Stimulated activated naive CD8-positive, alpha-beta T cell treated with anti-CD3 and anti-CD28 coated beads, Interleukin-15, Interleukin-2, amounts not matched to agents 100 ng/mL and 50 ng/mL, for 24 hours (primary cell): ENCODE results near the gene CCDC177.

Source experiments
- H3K27ac Mint-ChIP-seq: one replicate; pipeline ENCODE4 v1.8.0; 2021; ENCODE audit warnings: mild to moderate bottlenecking, mixed read lengths
- H3K27me3 Mint-ChIP-seq: one replicate; pipeline ENCODE4 v1.8.0; 2021; ENCODE audit warnings: mixed read lengths
- H3K36me3 Mint-ChIP-seq: one replicate; pipeline ENCODE4 v1.8.0; 2021; ENCODE audit warnings: low read depth, mixed read lengths
- H3K4me1 Mint-ChIP-seq: one replicate; pipeline ENCODE4 v1.8.0; 2021; ENCODE audit warnings: low read depth, mixed read lengths
- H3K4me3 Mint-ChIP-seq: one replicate; pipeline ENCODE4 v1.8.0; 2021; ENCODE audit warnings: mild to moderate bottlenecking, mixed read lengths
- H3K9me3 Mint-ChIP-seq: one replicate; pipeline ENCODE4 v1.8.0; 2021; ENCODE audit warnings: mixed read lengths

CCDC177 gene

GRCh38 chr14:69535230-69535848 is 39.3 kb downstream of the CCDC177 start:
- Mint-ChIP-seq H3K27me3 (peaks cover 38% of the 10 kb centered on the region), H3K9me3 (no peaks in the 10 kb centered on the region), H3K4me3 (no peak overlapping the region), H3K4me1 (no peaks in the 10 kb centered on the region), H3K27ac (no peak overlapping the region), H3K36me3 (no peaks in the 10 kb centered on the region)

GRCh38 chr14:69532561-69533340 is 41.9 kb downstream of the CCDC177 start:
- Mint-ChIP-seq H3K27ac (no peak overlapping the region), H3K27me3 (peaks cover 31% of the 10 kb centered on the region)

GRCh38 chr14:69531135-69531534 is 43.5 kb downstream of the CCDC177 start:
- no peaks in the 10 kb centered on the region for H3K36me3 Mint-ChIP-seq
- no peak overlapping the region for H3K4me3 Mint-ChIP-seq
- H3K27ac Mint-ChIP-seq, result no peak overlapping the region
- H3K9me3 Mint-ChIP-seq, result no peaks in the 10 kb centered on the region
- H3K4me1 Mint-ChIP-seq, result no peaks in the 10 kb centered on the region
- peaks cover 27% of the 10 kb centered on the region for H3K27me3 Mint-ChIP-seq

More at GRCh38 chr14:69532561-69533340, 41.9 kb downstream of the CCDC177 start:
- Mint-ChIP-seq H3K4me1 (no peaks in the 10 kb centered on the region), H3K9me3 (no peaks in the 10 kb centered on the region), H3K4me3 (no peak overlapping the region), H3K36me3 (no peaks in the 10 kb centered on the region)

- H3K4me1 Mint-ChIP-seq, result no peaks in the 10 kb centered on the region
- no peak overlapping the region for H3K27ac Mint-ChIP-seq
- no peak overlapping the region for H3K4me3 Mint-ChIP-seq
- no peaks in the 10 kb centered on the region for H3K36me3 Mint-ChIP-seq
- no peaks in the 10 kb centered on the region for H3K9me3 Mint-ChIP-seq
- peaks cover 19% of the 10 kb centered on the region for H3K27me3 Mint-ChIP-seq
Measured at GRCh38 chr14:69530095-69530494, 44.6 kb downstream of the CCDC177 start.

- Mint-ChIP-seq H3K27me3 (peaks cover 14% of the 10 kb centered on the region), H3K4me1 (no peaks in the 10 kb centered on the region), H3K27ac (no peak overlapping the region), H3K36me3 (no peaks in the 10 kb centered on the region), H3K4me3 (no peak overlapping the region), H3K9me3 (no peaks in the 10 kb centered on the region)
Measured at GRCh38 chr14:69529563-69529962, 45.1 kb downstream of the CCDC177 start.

GRCh38 chr14:69528930-69529329 is 45.7 kb downstream of the CCDC177 start:
- Mint-ChIP-seq H3K36me3 (no peaks in the 10 kb centered on the region), H3K27ac (no peak overlapping the region), H3K4me1 (no peaks in the 10 kb centered on the region), H3K9me3 (no peaks in the 10 kb centered on the region), H3K27me3 (peaks cover 14% of the 10 kb centered on the region), H3K4me3 (no peak overlapping the region)

GRCh38 chr14:69528143-69528542 is 46.5 kb downstream of the CCDC177 start:
- Mint-ChIP-seq H3K4me1 (no peaks in the 10 kb centered on the region), H3K36me3 (no peaks in the 10 kb centered on the region), H3K27ac (no peak overlapping the region), H3K27me3 (peaks cover 11% of the 10 kb centered on the region), H3K4me3 (no peak overlapping the region), H3K9me3 (no peaks in the 10 kb centered on the region)

- no peak overlapping the region for H3K4me3 Mint-ChIP-seq
- H3K9me3 Mint-ChIP-seq, result no peaks in the 10 kb centered on the region
- no peaks in the 10 kb centered on the region for H3K36me3 Mint-ChIP-seq
- H3K4me1 Mint-ChIP-seq, result no peaks in the 10 kb centered on the region
- peaks cover 10% of the 10 kb centered on the region for H3K27me3 Mint-ChIP-seq
- H3K27ac Mint-ChIP-seq, result no peak overlapping the region
Measured at GRCh38 chr14:69527635-69528034, 47.0 kb downstream of the CCDC177 start.

GRCh38 chr14:69525896-69526295 is 48.8 kb downstream of the CCDC177 start:
- Mint-ChIP-seq H3K4me3 (no peak overlapping the region), H3K27me3 (peaks cover 6% of the 10 kb centered on the region), H3K9me3 (no peaks in the 10 kb centered on the region), H3K36me3 (no peaks in the 10 kb centered on the region), H3K27ac (no peak overlapping the region), H3K4me1 (no peaks in the 10 kb centered on the region)

- H3K4me3 Mint-ChIP-seq, result no peak overlapping the region
Measured at GRCh38 chr14:69522026-69522425, 52.6 kb downstream of the CCDC177 start.

More at GRCh38 chr14:69522026-69522425, 52.6 kb downstream of the CCDC177 start:
- H3K27ac Mint-ChIP-seq, result no peak overlapping the region
- no peaks in the 10 kb centered on the region for H3K9me3 Mint-ChIP-seq
- no peaks in the 10 kb centered on the region for H3K36me3 Mint-ChIP-seq
- H3K4me1 Mint-ChIP-seq, result no peaks in the 10 kb centered on the region
- peaks cover 8% of the 10 kb centered on the region for H3K27me3 Mint-ChIP-seq
